Measurements from ENCODE around the gene SOCS2. TPM values are rescaled to one million over a fixed set of nuclear protein-coding genes. Genes with fewer than 3 reads are reported as not detected.

The SOCS2 gene
- total and polyA plus RNA-seq, 2 of the 8 experiments (the other 6 are each of a cell fraction or from before 2014, with no cell fraction given): 14.5 to 18.0 TPM

DNA sequence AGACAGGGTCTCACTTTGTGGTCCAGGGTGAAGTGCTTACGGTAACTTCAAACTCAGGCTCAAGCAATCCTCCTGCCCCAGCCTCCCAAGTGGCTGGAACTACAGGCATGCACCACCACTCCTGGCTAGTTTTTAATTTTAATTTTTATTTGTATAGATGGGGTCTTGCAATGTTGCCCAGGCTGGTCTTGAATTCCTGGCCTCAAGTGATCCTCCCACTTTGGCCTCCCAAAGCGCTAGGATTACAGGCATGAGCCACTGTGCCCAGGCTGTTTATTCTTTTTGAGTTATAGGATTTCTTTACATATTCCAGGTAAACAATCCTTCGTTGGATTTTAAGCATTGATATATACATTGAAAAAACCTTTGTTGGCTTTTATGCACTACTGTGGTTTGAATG is 26.7 kb downstream of the SOCS2 start:
- H2BK5ac ChIP-seq (ENCODE audit: low read depth, low read length): no peak overlapping the region
- H3K27me3 ChIP-seq (replicated peaks in 1 of 4; ENCODE audit: control insufficient read depth in 3 of 4, extremely low read depth in 1 of 4, insufficient read depth in 3 of 4, low read length in 3 of 4): no peaks in the 10 kb centered on the region
- H3K27ac ChIP-seq (ENCODE audit: low read depth, low read length): no peak overlapping the region
- no peak overlapping the region for H2AK5ac ChIP-seq (ENCODE audit: low read depth, low read length)
- no peaks in the 10 kb centered on the region for H3K23me2 ChIP-seq (ENCODE audit: low read depth, low read length)
- H3K23ac ChIP-seq (ENCODE audit: insufficient read length): no peak overlapping the region
- H3K79me1 ChIP-seq (ENCODE audit: low read depth, low read length): no peaks in the 10 kb centered on the region
- FAIRE-seq (no peak), DNase-seq (ENCODE audit: low read depth in 1 of 2, low spot score in 2 of 2) (no peak)
- no peaks in the 10 kb centered on the region for H3K36me3 ChIP-seq (ENCODE audit: control insufficient read depth in 2 of 4, insufficient read depth in 4 of 4, low read length in 3 of 4)
- no peak overlapping the region for H4K8ac ChIP-seq (ENCODE audit: extremely low read depth, insufficient read depth, low read length)
- no peak overlapping the region for H2BK20ac ChIP-seq (ENCODE audit: low read length)
- H2BK120ac ChIP-seq (replicated peaks; ENCODE audit: low read depth, low read length): no peak overlapping the region
- CTCF ChIA-PET (ENCODE audit: partially characterized antibody): no interaction called here
- H3K79me2 ChIP-seq (ENCODE audit: control insufficient read depth in 1 of 2, insufficient read depth in 2 of 2, low read length in 2 of 2): no peaks in the 10 kb centered on the region
- H3K56ac ChIP-seq (replicated peaks; ENCODE audit: insufficient read length, low read depth, low read length): no peak overlapping the region
- no peak overlapping the region for H2BK15ac ChIP-seq (ENCODE audit: low read length)
- POLR2A ChIA-PET (ENCODE audit: partially characterized antibody): no interaction called here
- H2AFZ ChIP-seq (ENCODE audit: low read length): no peak overlapping the region
- no peak overlapping the region for H3K4me3 ChIP-seq (ENCODE audit: extremely low read depth in 1 of 4, insufficient read depth in 2 of 4, low read depth in 3 of 4, low read length in 4 of 4)
- H3K4me2 ChIP-seq (ENCODE audit: insufficient read depth in 1 of 2, low read depth in 2 of 2, low read length in 2 of 2): no peak overlapping the region
- no peaks in the 10 kb centered on the region for H3K9me3 ChIP-seq (ENCODE audit: insufficient read depth in 2 of 2, low read depth in 1 of 2, low read length in 1 of 2)
- WGBS, 2 experiments (ENCODE audit: extremely low coverage in 1 of 2, insufficient coverage in 1 of 2, insufficient read length in 1 of 2, insufficient replicate concordance in 2 of 2, low coverage in 1 of 2, low lambda C conversion rate in 2 of 2, missing lambda C conversion rate in 1 of 2): 97% methylated on average over 3 of the region's 3 CpGs; no CpG with 5 or more reads in 1 of the 2 experiments
- no peak overlapping the region for H3K18ac ChIP-seq (ENCODE audit: extremely low read depth, low read length)
- no peak overlapping the region for H3K14ac ChIP-seq (ENCODE audit: insufficient read length)
- H3K9ac ChIP-seq (replicated peaks in 1 of 4; ENCODE audit: extremely low read depth in 1 of 4, low read depth in 3 of 4, low read length in 3 of 4): no peak overlapping the region
- H4K91ac ChIP-seq (replicated peaks; ENCODE audit: insufficient read length, low read length): no peak overlapping the region
- H3K4ac ChIP-seq (replicated peaks; ENCODE audit: insufficient read length, low read depth, low read length): no peak overlapping the region
- no peaks in the 10 kb centered on the region for H3K4me1 ChIP-seq (replicated peaks in 1 of 4; ENCODE audit: control insufficient read depth in 3 of 4, insufficient read depth in 4 of 4, low read length in 3 of 4)
- no peak overlapping the region for H2BK12ac ChIP-seq (ENCODE audit: low read depth, low read length)
- H4K5ac ChIP-seq (ENCODE audit: insufficient read length, low read depth, low read length): no peak overlapping the region
- no peaks in the 10 kb centered on the region for H4K20me1 ChIP-seq (replicated peaks in 1 of 2; ENCODE audit: control insufficient read depth in 1 of 2, insufficient read depth in 2 of 2, low read length in 2 of 2)
- TF ChIP-seq RBBP5 (IDR thresholded peaks at IDR 0.05; ENCODE audit: borderline replicate concordance, low read depth, low read length): no peak
- TF ChIP-seq MAX (IDR thresholded peaks at IDR 0.05): no peak
- no peak for TF ChIP-seq SRF (IDR thresholded peaks at IDR 0.05; ENCODE audit: low read depth, low read length)
- no peak for TF ChIP-seq PHF8 (conservative IDR thresholded peaks at IDR 0.05; ENCODE audit: low read depth, low read length)
